ENCODE data around the gene EPHB1.
"Not testable (repeated sequence)": the region's sequence is repeated elsewhere in the genome, so short reads cannot be mapped to it uniquely, and the experiment has no call there.

The EPHB1 gene

DNA sequence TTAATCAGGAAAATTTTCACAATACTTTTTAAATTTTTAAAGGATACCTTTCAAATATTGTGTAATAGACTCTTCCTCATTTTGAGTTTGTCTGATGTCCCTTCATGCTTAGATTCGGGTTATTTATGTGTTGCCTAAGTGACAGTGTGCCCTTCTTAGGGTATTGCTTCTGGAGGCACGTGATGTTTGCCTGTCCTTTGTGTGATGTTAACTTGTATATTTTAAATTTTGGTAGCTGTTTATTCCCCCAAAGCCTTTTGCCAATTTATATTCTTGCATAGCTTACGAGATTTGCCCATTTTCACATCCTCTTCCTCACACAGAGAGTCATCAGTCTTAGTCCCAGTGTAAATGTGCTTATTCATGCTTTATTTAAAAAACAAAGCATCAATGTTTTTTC is 433.1 kb downstream of the EPHB1 start:
- in situ Hi-C loops (cut with HindIII; ENCODE audit: low sequenced_read_pairs), result no loop called here
- no peak overlapping the region for H3K4me3 ChIP-seq (ENCODE audit: low read depth, low read length)

DNA sequence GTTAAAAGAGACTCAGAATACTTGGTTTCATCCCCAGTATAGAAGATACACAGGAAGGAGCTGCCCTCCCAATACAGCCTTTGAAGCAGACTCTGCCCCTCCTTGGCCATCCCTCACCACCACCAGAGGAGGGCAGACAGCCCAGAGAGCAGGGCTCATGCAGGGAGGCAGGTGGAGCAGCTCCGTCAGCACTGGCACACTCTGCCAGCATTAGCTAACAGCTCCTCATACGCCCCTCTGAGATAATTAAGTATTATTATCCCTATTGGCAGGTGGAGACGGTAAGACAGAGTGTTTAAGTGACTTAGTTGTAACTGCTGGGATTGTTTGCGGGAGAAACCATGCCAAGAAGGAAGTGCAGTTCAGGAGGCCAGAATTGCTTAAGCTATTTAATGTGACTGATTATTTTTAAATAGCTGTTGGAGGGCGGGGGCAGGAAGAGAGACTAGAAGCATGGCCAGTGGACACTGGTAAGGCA is 434.0 kb downstream of the EPHB1 start:
- TF ChIP-seq, protein P1, sequence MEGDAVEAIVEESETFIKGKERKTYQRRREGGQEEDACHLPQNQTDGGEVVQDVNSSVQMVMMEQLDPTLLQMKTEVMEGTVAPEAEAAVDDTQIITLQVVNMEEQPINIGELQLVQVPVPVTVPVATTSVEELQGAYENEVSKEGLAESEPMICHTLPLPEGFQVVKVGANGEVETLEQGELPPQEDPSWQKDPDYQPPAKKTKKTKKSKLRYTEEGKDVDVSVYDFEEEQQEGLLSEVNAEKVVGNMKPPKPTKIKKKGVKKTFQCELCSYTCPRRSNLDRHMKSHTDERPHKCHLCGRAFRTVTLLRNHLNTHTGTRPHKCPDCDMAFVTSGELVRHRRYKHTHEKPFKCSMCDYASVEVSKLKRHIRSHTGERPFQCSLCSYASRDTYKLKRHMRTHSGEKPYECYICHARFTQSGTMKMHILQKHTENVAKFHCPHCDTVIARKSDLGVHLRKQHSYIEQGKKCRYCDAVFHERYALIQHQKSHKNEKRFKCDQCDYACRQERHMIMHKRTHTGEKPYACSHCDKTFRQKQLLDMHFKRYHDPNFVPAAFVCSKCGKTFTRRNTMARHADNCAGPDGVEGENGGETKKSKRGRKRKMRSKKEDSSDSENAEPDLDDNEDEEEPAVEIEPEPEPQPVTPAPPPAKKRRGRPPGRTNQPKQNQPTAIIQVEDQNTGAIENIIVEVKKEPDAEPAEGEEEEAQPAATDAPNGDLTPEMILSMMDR (IDR thresholded peaks at IDR 0.05; ENCODE audit: low read depth, low read length), result no peak
- in situ Hi-C loops (cut with HindIII; ENCODE audit: low sequenced_read_pairs), result no loop called here
- H3K4me3 ChIP-seq (ENCODE audit: low read depth, low read length), result no peak overlapping the region
- DNase-seq (ENCODE audit: low read depth, low spot score), result no peak

More for the DNA sequence above, 433.1 kb downstream of the EPHB1 start:
- DNase-seq (ENCODE audit: low read depth, low spot score), result no peak
- TF ChIP-seq, protein P1 (IDR thresholded peaks at IDR 0.05; ENCODE audit: low read depth, low read length), result no peak

GRCh38 chr3:135231737-135232136 is 436.7 kb downstream of the EPHB1 start:
- in situ Hi-C loops (cut with HindIII; ENCODE audit: low sequenced_read_pairs), result no loop called here
- no peak for DNase-seq (ENCODE audit: low read depth, low spot score)
- no peak overlapping the region for H3K4me3 ChIP-seq (ENCODE audit: low read depth, low read length)
- TF ChIP-seq, protein P1 (IDR thresholded peaks at IDR 0.05; ENCODE audit: low read depth, low read length), result no peak

DNA sequence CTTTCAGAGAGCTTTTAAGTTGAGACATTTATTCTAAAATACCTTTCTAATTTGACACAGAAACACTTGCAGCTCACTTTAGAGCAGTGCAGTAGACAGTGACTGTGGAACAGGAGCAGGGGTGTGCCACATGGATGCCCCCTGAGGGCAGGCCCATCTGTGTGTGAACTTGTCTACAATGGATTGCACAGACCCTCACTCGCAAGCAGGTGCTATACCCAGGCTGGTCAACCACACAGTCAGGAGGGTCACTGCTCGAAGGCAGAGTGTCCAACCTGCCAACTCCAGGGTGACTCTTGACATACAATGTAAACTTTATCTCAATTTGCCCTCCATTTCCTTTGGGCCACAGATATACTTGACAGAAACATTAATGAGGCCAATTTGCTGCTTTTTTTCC is 437.2 kb downstream of the EPHB1 start:
- TF ChIP-seq, protein P1 (IDR thresholded peaks at IDR 0.05; ENCODE audit: low read depth, low read length), result no peak
- DNase-seq (ENCODE audit: low read depth, low spot score), result no peak
- in situ Hi-C loops (cut with HindIII; ENCODE audit: low sequenced_read_pairs), result no loop called here
- H3K4me3 ChIP-seq (ENCODE audit: low read depth, low read length), result no peak overlapping the region

- in situ Hi-C loops (cut with HindIII; ENCODE audit: low sequenced_read_pairs); H3K4me3 ChIP-seq (ENCODE audit: low read depth, low read length); DNase-seq (ENCODE audit: low read depth, low spot score): not testable (repeated sequence)
These were observed 438.4 kb downstream of the EPHB1 start for GRCh38 chr3:135233476-135233875.

- no peak for DNase-seq (ENCODE audit: low read depth, low spot score)
- TF ChIP-seq, protein P1 (IDR thresholded peaks at IDR 0.05; ENCODE audit: low read depth, low read length), result no peak
- H3K4me3 ChIP-seq (ENCODE audit: low read depth, low read length), result no peak overlapping the region
- in situ Hi-C loops (cut with HindIII; ENCODE audit: low sequenced_read_pairs), result no loop called here
These were observed 440.5 kb downstream of the EPHB1 start for GRCh38 chr3:135235541-135235940.

- in situ Hi-C loops (cut with HindIII; ENCODE audit: low sequenced_read_pairs), result no loop called here
- no peak for DNase-seq (ENCODE audit: low read depth, low spot score)
- TF ChIP-seq, protein P1 (IDR thresholded peaks at IDR 0.05; ENCODE audit: low read depth, low read length), result no peak
- H3K4me3 ChIP-seq (ENCODE audit: low read depth, low read length), result no peak overlapping the region
These were observed 442.5 kb downstream of the EPHB1 start for GRCh38 chr3:135237371-135238143.

Data from astrocyte of the spinal cord (primary cell).